ENCODE data around the gene PLCB1. TPM values are rescaled to one million over a fixed set of nuclear protein-coding genes. Genes with fewer than 3 reads are reported as not detected.

Gene PLCB1
- total RNA-seq, 1 donor from 2014 or later = 6.3 TPM

DNA sequence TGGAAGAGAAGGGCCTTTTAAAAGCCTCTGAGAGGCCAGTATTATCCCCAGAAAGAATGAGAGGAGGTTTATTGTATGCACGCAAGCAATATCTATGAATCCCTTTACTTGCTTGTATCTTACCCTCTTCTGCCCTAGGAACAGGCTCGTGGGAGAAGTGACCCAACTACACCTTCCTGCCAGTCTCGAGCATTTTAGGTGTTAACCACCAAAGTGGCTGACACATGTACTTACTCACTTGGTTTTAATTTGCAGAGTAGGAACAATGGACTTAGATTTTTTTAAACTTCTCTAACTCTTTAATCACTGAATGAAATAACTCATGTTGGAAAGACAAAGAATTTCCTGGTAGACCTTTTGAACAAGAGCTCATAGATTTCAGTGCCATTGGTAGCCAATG, 296.9 kb downstream of the PLCB1 start:
- no peaks in the 10 kb centered on the region for H3K27me3 ChIP-seq (ENCODE audit: low read depth)
- no peak overlapping the region for H3K27ac ChIP-seq
- H3K9me3 ChIP-seq = no peaks in the 10 kb centered on the region
- peaks cover 24% of the 10 kb centered on the region for H3K4me1 ChIP-seq
- DNase-seq = no peak
- no peak overlapping the region for H3K4me3 ChIP-seq
- TF ChIP-seq, protein P1, sequence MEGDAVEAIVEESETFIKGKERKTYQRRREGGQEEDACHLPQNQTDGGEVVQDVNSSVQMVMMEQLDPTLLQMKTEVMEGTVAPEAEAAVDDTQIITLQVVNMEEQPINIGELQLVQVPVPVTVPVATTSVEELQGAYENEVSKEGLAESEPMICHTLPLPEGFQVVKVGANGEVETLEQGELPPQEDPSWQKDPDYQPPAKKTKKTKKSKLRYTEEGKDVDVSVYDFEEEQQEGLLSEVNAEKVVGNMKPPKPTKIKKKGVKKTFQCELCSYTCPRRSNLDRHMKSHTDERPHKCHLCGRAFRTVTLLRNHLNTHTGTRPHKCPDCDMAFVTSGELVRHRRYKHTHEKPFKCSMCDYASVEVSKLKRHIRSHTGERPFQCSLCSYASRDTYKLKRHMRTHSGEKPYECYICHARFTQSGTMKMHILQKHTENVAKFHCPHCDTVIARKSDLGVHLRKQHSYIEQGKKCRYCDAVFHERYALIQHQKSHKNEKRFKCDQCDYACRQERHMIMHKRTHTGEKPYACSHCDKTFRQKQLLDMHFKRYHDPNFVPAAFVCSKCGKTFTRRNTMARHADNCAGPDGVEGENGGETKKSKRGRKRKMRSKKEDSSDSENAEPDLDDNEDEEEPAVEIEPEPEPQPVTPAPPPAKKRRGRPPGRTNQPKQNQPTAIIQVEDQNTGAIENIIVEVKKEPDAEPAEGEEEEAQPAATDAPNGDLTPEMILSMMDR (IDR thresholded peaks at IDR 0.05) = no peak
- intact Hi-C loops (cut with DNase I) = no loop called here
- no peak for ATAC-seq
- H3K36me3 ChIP-seq = no peaks in the 10 kb centered on the region

DNA sequence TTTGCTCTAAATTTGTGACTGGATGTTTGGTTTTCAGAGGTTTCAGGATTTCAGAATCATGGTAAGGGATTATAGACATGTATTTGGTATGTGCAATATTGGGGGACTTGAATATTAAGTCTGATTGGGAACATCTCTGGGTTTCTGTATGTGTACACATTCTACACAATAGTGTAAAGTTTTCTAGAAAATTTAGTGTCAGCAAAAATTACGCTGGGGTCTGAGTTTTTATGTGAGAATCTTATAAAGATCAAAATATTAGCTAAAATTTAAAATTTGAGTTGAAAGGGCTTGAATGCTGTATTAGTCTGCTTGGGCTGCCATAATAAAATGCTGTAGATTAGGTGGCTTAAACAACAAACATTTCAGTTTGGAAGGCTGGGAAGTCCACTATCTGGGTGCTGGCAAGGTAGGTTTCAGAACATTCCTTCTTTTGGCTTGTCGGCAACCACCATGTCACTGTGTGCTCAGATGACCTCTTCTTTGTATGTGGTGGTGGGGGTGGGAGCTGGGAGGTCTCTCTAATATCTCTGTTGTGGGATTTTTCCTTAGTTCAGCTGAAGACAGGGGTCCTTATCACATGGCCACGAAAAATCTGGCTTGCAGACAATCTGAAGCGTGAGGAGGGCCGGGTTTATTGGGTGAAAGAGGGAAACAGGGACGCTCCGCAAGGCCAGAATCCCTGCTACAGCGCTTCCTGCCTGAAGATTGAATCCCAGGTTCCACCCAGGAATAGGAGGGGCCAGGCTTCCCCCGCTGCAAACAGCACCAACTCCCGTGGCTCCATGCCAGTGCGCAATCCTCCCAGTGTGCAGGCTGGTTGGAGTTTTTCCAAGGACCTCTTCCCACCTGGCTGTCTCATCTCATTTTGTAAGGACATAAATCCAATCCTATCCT, 299.7 kb downstream of the PLCB1 start:
- ATAC-seq = no peak
- intact Hi-C loops (cut with DNase I) = no loop called here
- H3K9me3 ChIP-seq = no peaks in the 10 kb centered on the region
- TF ChIP-seq, protein P1 (IDR thresholded peaks at IDR 0.05) = no peak
- no peak overlapping the region for H3K4me3 ChIP-seq
- H3K4me1 ChIP-seq = peaks cover 19% of the 10 kb centered on the region
- no peaks in the 10 kb centered on the region for H3K36me3 ChIP-seq
- no peaks in the 10 kb centered on the region for H3K27me3 ChIP-seq (ENCODE audit: low read depth)
- no peak for DNase-seq
- no peak overlapping the region for H3K27ac ChIP-seq

DNA sequence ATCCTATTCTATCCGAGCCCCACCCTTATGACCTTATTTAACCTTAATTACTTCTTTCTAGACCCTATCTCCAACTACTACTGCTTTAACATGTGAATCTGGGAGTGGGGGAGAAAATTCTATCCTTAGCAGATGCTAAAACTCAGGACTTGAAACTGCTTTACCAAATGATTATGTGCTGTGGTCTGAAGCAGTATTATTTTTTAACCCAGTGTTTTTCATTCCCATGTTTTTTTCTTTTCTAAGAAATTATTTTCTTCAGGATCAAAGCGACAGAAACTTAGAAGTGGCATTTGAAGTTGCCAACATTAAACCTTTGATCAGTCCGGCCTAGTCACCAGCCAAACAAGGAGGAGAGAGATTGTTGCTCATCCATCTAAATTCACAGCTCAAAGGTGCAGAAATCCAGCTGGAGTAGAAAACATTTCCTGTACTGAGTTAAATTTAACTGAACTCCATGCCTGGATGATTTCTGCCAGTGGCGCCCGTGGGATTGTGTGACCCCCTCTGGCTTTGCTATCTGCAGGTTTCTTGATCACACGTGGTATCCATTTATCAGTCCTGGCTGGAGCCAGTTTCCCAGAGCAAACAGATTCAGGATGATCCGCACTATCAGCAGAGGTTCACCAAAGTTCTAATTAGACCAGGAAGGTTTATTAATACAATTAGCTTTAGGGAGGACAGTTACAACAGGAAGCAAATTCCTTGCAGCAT, 300.5 kb downstream of the PLCB1 start:
- TF ChIP-seq, protein P1 (IDR thresholded peaks at IDR 0.05) = no peak
- Histone ChIP-seq H3K9me3 (no peaks in the 10 kb centered on the region), H3K4me3 (no peak overlapping the region), H3K27me3 (ENCODE audit: low read depth) (no peaks in the 10 kb centered on the region), H3K27ac (no peak overlapping the region), H3K4me1 (peaks cover 14% of the 10 kb centered on the region), H3K36me3 (no peaks in the 10 kb centered on the region)
- no peak for DNase-seq
- ATAC-seq = no peak
- intact Hi-C loops (cut with DNase I) = no loop called here

DNA sequence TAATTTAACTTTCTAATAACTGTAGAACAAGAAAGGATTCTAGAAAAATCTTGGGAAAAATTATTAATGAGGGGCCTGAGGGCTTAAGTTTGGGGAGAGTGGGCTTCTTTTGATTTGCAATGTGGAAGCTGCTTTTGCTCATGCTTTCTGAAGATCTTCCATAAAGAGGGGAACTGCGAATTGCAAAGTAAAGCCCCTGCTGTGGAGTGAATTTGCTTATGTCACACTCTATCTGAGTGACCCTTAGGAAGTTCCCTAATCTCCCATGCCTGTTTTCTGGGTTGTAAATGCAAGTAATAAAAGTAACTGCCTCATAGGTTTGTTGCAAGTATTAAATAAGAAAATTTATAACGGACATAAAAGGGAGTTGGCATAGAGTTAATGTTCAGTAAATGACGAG, 301.2 kb downstream of the PLCB1 start:
- DNase-seq = no peak
- intact Hi-C loops (cut with DNase I) = no loop called here
- H3K4me3 ChIP-seq = no peak overlapping the region
- peaks cover 14% of the 10 kb centered on the region for H3K4me1 ChIP-seq
- TF ChIP-seq, protein P1 (IDR thresholded peaks at IDR 0.05) = no peak
- H3K27ac ChIP-seq = no peak overlapping the region
- ATAC-seq = no peak
- no peaks in the 10 kb centered on the region for H3K27me3 ChIP-seq (ENCODE audit: low read depth)
- H3K36me3 ChIP-seq = no peaks in the 10 kb centered on the region
- no peaks in the 10 kb centered on the region for H3K9me3 ChIP-seq

DNA sequence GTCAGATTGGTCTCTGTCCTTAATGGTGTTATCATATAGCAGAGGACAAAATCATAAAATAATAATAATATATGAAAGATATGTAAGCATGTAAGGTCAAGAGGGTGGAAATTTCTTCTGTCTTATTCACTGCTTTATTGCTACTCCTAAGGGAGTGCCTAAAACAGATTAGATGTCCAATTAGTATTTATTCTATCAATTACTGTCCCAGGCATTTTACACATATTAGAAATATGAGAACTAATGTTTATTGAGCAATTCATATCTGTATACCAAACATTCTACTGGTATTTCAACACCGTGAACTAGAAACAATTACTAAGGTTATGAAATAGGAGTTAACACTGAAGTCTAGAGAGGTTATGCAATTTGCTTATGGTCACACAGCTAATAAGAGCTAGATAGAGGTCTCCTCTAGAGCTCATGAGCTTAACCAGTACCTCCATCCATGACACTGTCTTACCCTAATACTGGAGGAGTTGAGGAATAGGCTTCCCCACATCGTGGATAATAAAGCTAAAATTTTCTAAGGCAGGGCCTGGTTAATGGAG, 302.3 kb downstream of the PLCB1 start:
- Histone ChIP-seq H3K4me3 (no peak overlapping the region), H3K27ac (no peak overlapping the region), H3K4me1 (peaks cover 14% of the 10 kb centered on the region), H3K36me3 (no peaks in the 10 kb centered on the region), H3K27me3 (ENCODE audit: low read depth) (no peaks in the 10 kb centered on the region), H3K9me3 (no peaks in the 10 kb centered on the region)
- ATAC-seq (peak; percentile 59 to 62), DNase-seq (no peak)
- intact Hi-C loops (cut with DNase I) = no loop called here
- TF ChIP-seq, protein P1 (IDR thresholded peaks at IDR 0.05) = no peak
